ENCODE results near the gene PDIA5.

- TF ChIP-seq CTCF (IDR thresholded peaks at IDR 0.05) = no peak
- no peak for TF ChIP-seq POLR2A (IDR thresholded peaks at IDR 0.05)
Observed at GRCh38 chr3:123126031-123126430, 59.2 kb downstream of the PDIA5 start.
